Uterus (tissue), 4 donors: Measurements from ENCODE around the gene LMX1B. TPM values are rescaled to one million over a fixed set of nuclear protein-coding genes. Genes with fewer than 3 reads are reported as not detected.

Source experiments
- DNase-seq, 2 donors: peaks; one replicate each; pipeline ENCODE4 v3.0.0-alpha.2; 2019 to 2020
- H3K27ac ChIP-seq, 2 donors: fragments of 200-600 bp; sonication (generic); 1 replicate in 1 of 2; 2 replicates in 1 of 2; pipeline ENCODE4 v1.5.1; 2016 to 2018
- H3K27me3 ChIP-seq, 2 donors: fragments of 200-600 bp; sonication (generic); one replicate each; pipeline ENCODE4 v1.5.1; 2018 to 2019; ENCODE audit warnings: control low read depth in 1 of 2
- H3K36me3 ChIP-seq, 2 donors: fragments of 200-600 bp; sonication (generic); one replicate each; pipeline ENCODE4 v1.5.1; 2019; ENCODE audit warnings: control low read depth in 1 of 2
- H3K4me1 ChIP-seq, 2 donors: fragments of 200-600 bp; sonication (generic); one replicate each; pipeline ENCODE4 v1.5.1; 2018 to 2019; ENCODE audit warnings: control low read depth in 1 of 2
- H3K4me3 ChIP-seq, 2 donors: fragments of 200-600 bp; sonication (generic); 1 replicate in 1 of 2; 2 replicates in 1 of 2; pipeline ENCODE4 v1.5.1; 2018 to 2019; ENCODE audit warnings: mild to moderate bottlenecking in 1 of 2
- H3K9me3 ChIP-seq, 2 donors: fragments of 200-600 bp; sonication (generic); one replicate each; pipeline ENCODE4 v1.5.1; 2019; ENCODE audit warnings: control low read depth in 1 of 2
- POLR2A ChIP-seq, 2 donors: fragments of 450-650 bp; IDR thresholded peaks; one replicate each; pipeline ENCODE4 v1.6.1; 2016; ENCODE audit warnings: antibody characterized with exemption in 2 of 2, mild to moderate bottlenecking in 1 of 2, moderate library complexity in 1 of 2
- intact Hi-C: fragments of 100-400 bp; cut with DNase I; formaldehyde crosslinking; loops from one replicate; pipeline ENCODE4 v1.15.1; 2023; ENCODE audit warnings: low total_unique reads
- total RNA-seq, 4 donors: library from RNA; depleted of rRNA in 3 of 4; stranded (reverse); fragments of >200 nt in 3 of 4; gene quantifications; one replicate each; pipeline versions ENCODE4 v1.1.0 to v1.2.4, GENCODE V29; 2014 to 2023
- TF ChIP-seq, protein P1 (sequence below), 4 experiments: fragments of 200-600 bp in 2 of 4; fragments of 450-650 bp in 2 of 4; sonication (generic) in 2 of 4; IDR thresholded peaks; one replicate each; pipeline ENCODE4 v1.5.1; 2016 to 2019; ENCODE audit warnings: antibody characterized with exemption in 4 of 4, mild to moderate bottlenecking in 2 of 4, moderate library complexity in 1 of 4
- donor health status: DM: yes; HTN: yes; CAD: no.

LMX1B gene
- total RNA-seq, 4 donors from 2014 or later: not detected

DNA sequence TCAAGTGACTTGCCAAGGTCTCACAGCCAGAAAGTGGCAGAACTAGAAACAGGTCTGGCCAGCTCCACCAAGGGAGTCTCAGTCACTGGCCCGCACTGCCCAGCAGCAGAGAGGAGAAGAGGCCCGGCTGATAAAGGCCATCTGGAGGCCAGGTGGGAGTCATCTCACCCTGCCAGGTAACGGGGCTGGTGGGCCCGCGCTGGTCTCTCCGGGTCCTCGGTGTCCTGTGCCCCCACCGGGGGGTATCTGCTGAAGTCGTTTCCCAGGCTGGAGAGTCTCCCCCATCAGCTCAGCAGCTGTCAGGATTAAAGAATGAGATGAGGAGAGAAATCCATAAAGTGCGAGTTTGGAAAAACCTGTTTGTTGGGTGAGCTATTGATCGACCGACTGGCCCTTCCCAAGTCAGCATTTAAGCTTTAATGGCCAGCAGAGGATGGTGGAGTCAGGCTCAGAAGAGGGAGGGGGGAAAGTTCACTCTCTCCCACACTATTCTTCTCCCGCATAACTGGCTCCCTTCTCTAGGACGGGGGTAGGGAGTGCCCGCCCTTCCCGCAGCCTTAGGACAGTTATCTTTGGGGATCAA is 30.3 kb downstream of the LMX1B start:
- Histone ChIP-seq H3K4me3 (no peak overlapping the region), H3K27ac (no peak overlapping the region), H3K27me3 (peaks cover 0 to 14% of the 10 kb centered on the region in 2 donors), H3K36me3 (no peaks in the 10 kb centered on the region), H3K4me1 (no peaks in the 10 kb centered on the region), H3K9me3 (no peaks in the 10 kb centered on the region)
- TF ChIP-seq, protein P1, sequence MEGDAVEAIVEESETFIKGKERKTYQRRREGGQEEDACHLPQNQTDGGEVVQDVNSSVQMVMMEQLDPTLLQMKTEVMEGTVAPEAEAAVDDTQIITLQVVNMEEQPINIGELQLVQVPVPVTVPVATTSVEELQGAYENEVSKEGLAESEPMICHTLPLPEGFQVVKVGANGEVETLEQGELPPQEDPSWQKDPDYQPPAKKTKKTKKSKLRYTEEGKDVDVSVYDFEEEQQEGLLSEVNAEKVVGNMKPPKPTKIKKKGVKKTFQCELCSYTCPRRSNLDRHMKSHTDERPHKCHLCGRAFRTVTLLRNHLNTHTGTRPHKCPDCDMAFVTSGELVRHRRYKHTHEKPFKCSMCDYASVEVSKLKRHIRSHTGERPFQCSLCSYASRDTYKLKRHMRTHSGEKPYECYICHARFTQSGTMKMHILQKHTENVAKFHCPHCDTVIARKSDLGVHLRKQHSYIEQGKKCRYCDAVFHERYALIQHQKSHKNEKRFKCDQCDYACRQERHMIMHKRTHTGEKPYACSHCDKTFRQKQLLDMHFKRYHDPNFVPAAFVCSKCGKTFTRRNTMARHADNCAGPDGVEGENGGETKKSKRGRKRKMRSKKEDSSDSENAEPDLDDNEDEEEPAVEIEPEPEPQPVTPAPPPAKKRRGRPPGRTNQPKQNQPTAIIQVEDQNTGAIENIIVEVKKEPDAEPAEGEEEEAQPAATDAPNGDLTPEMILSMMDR (IDR thresholded peaks at IDR 0.05): no peak
- no peak for TF ChIP-seq POLR2A (IDR thresholded peaks at IDR 0.05)
- intact Hi-C loops: no loop called here
- DNase-seq: no peak

- Histone ChIP-seq H3K36me3 (no peaks in the 10 kb centered on the region), H3K9me3 (no peaks in the 10 kb centered on the region), H3K4me3 (no peak overlapping the region), H3K27ac (no peak overlapping the region), H3K4me1 (peaks cover 0 to 3% of the 10 kb centered on the region in 2 donors), H3K27me3 (peaks cover 0 to 6% of the 10 kb centered on the region in 2 donors)
- intact Hi-C loops: no loop called here
- DNase-seq: no peak
- no peak for TF ChIP-seq POLR2A (IDR thresholded peaks at IDR 0.05)
- TF ChIP-seq, protein P1 (IDR thresholded peaks at IDR 0.05): no peak
Measured at GRCh38 chr9:126646162-126646561, 32.4 kb downstream of the LMX1B start.

- H3K4me3 ChIP-seq: no peak overlapping the region
- no peak for TF ChIP-seq POLR2A (IDR thresholded peaks at IDR 0.05)
- TF ChIP-seq, protein P1 (IDR thresholded peaks at IDR 0.05): no peak
- H3K27me3 ChIP-seq: peaks cover 0 to 6% of the 10 kb centered on the region in 2 donors
- no peak overlapping the region for H3K27ac ChIP-seq
- peaks cover 0 to 3% of the 10 kb centered on the region in 2 donors for H3K4me1 ChIP-seq
- H3K9me3 ChIP-seq: no peaks in the 10 kb centered on the region
- no peaks in the 10 kb centered on the region for H3K36me3 ChIP-seq
- DNase-seq: no peak
- intact Hi-C loops: no loop called here
Measured at GRCh38 chr9:126647585-126648411, 34.1 kb downstream of the LMX1B start.

- H3K27ac ChIP-seq: no peak overlapping the region
- intact Hi-C loops: no loop called here
- H3K4me1 ChIP-seq: peaks cover 0 to 3% of the 10 kb centered on the region in 2 donors
- no peaks in the 10 kb centered on the region for H3K27me3 ChIP-seq
- H3K9me3 ChIP-seq: no peaks in the 10 kb centered on the region
- TF ChIP-seq, protein P1 (IDR thresholded peaks at IDR 0.05): no peak
- no peak for TF ChIP-seq POLR2A (IDR thresholded peaks at IDR 0.05)
- H3K36me3 ChIP-seq: no peaks in the 10 kb centered on the region
- DNase-seq: no peak
- no peak overlapping the region for H3K4me3 ChIP-seq
Measured at GRCh38 chr9:126649477-126649876, 35.7 kb downstream of the LMX1B start.
